Stimulated activated CD8-positive, alpha-beta memory T cell treated with anti-CD3 and anti-CD28 coated beads, Interleukin-15, amount 100 ng/mL, for 48 hours (primary cell): Measurements from ENCODE around the gene SSPN.
"Not testable (repeated sequence)": the region's sequence is repeated elsewhere in the genome, so short reads cannot be mapped to it uniquely, and the experiment has no call there.

Experiments
- DNase-seq, 2 donors: peaks; one replicate each; pipeline ENCODE4 v3.0.0-alpha.2; 2020; ENCODE audit warnings: low read depth in 2 of 2

The SSPN gene

GRCh38 chr12:26229910-26230309, 34.5 kb downstream of the SSPN start:
- DNase-seq: no peak

DNA sequence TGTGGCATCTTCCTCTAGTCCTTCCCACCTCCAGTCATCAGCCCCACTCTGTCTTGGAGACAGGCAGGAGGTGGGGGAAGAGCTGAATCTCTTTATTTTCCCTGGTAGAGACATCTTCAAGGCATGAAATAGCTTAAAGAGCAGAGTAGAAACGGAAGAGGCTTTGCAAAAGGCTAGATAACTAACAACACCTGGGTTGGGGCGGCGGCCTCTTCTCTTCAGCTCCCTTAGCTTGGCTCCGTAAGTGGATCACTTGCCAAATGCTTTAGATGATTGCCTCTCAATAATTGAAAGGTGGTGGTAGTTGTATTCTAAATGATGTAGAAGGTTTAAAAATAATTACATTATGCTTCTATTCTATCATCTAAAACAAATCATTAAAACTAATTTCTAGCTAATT, 36.1 kb downstream of the SSPN start:
- DNase-seq: no peak

DNA sequence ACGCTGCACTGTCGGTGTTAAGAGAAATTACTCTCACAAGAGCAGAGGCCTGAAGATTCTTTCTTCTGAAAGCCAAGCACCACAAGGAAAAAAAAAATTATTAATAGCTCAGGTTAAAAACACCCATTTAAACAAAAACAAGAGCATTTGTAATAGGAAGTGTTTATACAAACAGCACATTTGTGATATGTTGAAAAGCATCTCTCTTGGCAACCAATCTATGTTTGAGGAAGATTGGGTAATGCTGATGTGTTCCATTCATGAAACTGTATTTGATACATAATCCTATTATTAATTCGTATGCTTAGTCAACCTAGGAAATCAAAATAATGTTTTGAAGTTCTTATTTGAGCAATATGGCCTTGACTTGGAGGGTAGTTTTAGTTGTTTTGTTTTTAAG, 36.5 kb downstream of the SSPN start:
- no peak for DNase-seq

GRCh38 chr12:26233631-26234030, 38.3 kb downstream of the SSPN start:
- no peak for DNase-seq

DNA sequence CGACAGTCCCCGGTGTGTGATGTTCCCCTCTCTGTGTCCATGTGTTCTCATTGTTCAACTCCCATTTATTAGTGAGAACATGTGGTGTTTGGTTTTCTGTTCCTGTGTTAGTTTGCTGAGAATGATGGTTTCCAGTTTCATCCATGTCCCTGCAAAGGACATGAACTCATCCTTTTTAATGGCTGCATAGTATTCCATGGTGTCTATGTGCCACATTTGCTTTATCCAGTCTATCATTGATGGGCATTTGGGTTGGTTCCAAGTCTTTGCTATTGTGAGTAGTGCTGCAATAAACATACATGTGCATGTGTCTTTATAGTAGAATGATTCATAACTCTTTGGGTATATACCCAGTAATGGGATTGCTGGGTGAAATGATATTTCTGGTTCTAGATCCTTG, 40.1 kb downstream of the SSPN start:
- DNase-seq: not testable (repeated sequence)

DNA sequence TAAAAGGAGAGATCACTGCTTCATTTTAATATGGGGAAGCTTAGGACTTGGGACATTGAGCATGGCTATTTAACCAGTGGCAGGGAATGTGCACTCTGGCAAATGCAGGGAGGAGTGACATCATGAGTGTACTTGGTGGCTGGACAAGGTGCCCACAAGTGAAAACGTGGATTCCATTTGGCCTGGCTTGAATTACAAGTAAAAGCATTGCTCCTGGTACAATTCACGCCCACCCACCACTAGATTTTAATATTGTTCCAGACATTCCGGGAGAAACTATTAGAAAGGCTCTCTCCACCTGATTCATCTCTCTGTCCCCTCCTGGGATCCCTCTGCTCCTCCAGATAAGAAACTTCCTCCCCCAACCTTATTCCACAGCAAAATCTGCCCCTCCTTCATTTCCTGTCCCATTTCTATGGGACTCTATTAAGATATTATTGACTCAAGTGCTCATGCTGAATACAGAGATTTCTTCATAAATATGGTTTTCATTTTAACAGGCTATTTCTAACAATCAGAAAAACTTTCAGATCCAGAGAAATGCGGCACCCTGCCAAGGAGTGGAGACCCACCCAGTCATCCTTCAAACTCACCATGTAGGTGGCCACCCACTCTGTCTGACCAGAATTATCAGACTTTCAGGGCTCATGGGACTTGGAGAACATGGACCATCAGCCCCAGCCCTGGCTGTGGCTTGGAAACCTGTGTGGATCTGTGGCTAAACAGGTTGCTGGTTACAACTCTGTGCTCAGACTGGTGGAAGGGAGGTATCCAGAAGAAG, 43.2 kb downstream of the SSPN start:
- DNase-seq: no peak

DNA sequence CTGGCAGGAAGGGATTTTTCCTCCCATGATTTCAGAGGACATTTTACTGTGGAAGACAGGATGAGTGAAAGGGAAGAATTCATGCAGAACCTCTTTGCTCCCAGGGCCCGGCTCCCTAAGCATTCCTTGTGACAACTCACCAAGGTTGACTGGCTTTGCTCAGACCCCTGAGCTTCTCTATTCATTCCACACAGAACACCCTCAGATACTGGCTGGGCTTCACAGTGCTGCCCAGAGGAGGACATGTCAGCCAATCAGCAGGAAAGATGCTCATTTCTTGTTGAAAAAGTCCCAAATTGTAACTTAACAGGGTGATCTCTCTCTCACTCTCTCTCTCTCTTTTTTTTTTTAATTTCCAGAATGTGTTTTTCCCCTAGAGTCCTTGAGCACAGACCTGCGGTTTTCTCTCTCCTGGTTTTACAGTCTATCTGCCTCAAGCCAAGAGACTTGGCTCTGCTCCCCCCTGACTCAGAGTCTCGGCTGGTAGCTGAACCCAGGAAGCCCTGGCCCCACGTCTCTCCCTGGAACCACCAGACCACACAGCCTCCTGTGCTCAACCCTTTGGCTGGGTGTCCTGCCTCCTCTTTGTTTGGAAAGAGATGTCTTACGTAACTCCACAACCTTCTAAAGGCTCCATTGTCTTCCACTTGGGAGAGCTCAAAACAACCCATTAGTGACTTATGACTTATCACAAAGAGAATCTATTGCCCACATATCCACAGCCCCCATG, 43.9 kb downstream of the SSPN start:
- DNase-seq: no peak

DNA sequence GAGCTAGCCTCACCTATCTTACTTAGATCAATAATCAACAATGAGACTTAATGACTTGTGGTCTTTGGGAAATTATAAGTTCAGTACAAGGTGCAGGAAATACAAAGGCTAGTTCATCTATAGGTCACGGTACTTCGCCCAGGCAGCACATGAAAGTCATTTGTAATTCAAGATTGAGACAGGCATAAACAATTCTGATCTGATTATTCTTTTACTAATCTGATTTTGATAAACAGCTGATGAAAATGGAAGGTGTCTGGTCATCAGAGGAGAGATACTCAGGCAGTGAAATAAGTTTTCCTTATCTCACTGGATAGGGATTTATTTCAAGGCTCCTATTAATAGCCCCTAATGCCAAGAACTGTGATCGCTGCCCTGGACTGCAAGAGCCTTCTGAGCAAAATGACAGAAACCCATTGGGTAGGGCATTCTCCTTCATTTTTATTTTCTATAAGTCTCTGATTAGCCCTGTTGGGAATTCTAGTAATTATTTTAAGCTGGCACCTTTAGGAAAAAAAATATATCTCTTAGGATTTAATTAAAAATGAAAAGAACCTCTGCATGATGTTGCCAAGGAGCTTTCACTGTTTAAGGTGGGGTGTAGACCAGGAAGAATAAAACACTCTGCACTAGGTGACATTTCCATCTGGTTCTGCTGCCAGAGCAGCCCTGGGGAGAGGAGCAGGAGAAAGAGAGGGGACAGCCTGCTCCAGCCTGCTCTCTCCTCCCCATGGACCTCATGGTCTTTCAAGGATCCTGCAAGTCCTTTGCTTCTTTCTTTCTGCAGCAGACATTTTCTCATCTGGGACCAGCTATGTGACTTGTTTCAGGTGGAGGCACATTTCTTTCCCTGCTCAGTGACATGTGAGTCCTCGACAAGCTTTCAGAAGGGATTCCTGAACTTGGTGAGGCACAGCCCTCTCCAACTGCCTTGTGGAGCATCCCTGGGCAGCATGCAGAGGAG, 44.8 kb downstream of the SSPN start:
- no peak for DNase-seq

GRCh38 chr12:26241080-26241479, 45.7 kb downstream of the SSPN start:
- no peak for DNase-seq

DNA sequence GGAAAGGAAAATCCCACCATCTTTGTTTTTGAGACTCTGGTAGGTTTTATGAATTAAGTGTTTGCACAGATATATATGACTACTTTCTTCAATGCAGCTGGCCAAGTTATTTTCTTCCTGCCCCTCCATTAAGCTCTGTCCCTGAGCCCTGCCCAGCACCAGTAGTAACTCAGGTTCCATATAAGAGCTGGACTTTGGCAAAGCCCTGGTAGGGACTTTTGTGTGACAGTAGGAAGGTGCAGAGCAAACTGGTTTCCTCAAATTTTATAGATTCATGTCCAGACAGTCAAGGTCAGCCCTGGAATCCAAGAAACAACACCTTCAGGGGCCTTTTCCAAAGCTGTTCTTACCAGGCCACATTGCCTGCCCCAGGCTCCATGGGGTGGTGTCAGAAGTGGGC, 47.3 kb downstream of the SSPN start:
- no peak for DNase-seq

DNA sequence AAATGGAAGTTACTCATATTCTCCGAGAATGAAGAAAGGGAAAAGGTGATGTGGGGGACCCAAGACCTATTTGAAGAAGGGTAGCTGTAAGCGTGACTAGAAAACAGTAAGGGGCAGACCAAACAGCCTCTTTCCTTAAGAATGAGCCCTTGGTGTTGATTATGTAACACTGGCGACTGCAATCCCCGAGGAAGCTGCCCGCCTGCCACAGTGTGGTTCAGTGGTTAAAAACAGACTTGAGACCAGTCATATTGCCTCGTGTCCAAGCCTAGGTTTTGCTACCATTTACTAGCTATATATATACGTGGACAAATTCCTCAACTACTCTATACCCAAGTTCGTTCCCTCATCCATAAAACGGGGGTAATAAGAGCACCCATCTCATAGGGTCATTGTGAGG, 49.1 kb downstream of the SSPN start:
- DNase-seq: no peak

DNA sequence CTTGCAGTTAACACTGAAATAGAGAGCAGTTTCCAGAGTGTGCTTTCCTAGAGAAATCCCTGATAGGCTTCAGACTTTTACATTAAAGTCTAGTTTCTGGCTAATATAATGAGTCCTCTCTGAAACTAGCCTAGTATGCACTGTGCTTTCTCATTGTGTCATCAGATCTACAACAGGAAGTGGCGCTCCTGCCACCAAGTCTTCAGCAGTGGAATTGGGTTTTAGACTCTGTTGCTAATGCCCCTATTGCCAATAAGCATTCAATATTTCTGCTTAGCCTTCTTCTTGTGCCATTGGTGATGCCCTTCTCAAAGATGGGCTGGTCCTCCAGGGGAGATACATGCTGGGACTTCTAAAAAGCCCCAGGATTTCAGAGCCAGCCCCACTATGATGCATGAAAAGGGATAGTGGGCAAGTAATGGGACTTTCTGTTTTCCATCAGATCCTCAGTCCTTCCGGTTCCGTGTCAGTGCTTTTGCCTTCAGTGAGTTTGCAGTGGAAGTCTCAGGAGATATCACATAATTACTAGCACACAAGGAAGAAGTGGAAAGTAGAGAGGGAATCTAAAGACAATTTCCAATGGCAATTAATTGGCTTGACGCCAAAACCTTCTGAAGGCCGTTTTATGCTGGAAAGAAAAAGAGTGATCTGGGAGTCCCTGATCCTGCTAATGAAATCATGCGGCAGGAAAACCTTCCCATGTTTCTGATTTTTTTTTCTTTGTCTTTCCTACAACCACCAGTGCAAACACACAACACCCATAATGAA, 50.0 kb downstream of the SSPN start:
- DNase-seq: no peak

DNA sequence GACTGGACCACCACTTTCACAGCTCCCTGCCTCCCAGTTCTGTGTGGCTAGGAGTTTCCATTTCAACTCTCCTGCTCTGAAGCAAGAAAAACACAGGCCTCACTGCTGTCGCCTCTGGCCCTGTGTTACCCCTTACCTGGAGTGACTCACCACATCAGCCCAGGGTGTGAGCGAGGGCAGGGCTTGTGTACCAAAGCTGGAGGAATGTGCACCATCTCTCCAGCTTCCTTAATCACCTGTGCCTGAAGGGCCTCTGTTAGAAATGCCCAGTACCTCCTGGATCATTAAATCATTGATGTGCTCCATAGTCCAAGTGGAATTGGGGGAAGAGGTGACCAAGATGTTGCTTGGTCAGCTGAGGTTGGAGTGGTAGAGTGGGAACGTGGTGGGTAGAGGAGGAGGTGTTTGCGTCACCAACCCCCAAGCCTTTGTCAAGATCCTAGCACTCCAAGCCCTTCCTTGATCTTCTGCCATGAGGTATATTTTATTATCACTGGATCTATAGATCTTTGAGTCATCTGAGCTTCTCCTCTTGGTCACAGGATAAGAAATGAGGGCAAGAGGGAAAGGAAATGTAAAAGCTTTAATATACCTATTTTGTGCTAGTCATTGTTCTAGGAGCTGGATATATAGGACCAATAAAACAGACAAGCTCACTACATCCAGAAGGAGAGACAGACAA, 51.3 kb downstream of the SSPN start:
- DNase-seq: no peak

- DNase-seq: no peak
Observed at GRCh38 chr12:26247873-26248272, 52.5 kb downstream of the SSPN start.

- no peak for DNase-seq
Observed at GRCh38 chr12:26250801-26251200, 55.4 kb downstream of the SSPN start.

- no peak for DNase-seq
Observed at GRCh38 chr12:26251600-26251999, 56.2 kb downstream of the SSPN start.

DNA sequence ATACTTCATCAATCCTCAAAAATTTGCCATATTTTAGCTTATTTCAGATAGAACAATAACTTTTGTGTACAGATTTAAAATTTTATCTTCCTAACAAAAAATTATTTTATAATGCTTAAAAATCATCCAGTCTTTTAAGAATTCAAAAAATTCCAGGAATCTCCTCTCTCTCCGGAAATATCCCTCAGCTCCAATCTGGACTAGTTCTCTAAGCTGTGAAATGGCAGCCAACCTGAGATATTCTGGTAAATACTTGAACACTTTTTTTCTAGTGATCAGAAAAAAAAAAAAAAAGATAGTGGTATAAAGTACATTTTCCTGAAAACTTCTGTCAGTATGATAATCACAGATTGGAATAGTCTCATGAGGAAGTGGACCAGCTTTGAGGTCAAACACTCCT, 57.6 kb downstream of the SSPN start:
- no peak for DNase-seq

- no peak for DNase-seq
Observed at GRCh38 chr12:26255893-26256645, 60.7 kb downstream of the SSPN start.

DNA sequence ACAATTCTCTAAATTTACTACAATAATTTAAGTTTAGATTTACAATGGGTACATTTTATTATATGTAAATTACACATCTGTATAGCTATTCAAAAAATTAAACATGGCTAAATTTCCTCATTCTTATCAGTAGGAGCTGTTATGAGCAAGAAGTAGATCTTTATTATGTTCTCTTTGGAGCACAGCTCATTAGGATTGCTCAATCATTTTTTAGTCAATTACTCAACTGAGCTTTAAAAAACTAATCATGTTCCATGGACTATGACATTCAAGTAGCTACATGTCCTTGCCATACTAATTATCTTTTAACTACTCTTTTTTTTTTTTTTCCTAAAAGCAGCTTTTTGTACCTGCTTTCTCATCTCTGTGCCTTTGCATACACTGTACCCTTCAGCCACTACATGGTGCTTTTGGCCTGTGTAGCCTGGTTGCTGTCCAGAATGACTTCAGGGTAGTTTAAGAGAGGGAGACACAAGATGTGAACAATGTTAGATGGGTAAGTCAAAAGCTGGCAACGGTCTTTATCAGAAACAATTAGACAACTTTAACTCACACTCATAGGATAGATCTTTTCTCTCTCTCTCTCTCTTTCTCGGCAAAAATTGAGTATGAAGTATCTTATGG, 69.0 kb downstream of the SSPN start:
- DNase-seq: no peak

DNA sequence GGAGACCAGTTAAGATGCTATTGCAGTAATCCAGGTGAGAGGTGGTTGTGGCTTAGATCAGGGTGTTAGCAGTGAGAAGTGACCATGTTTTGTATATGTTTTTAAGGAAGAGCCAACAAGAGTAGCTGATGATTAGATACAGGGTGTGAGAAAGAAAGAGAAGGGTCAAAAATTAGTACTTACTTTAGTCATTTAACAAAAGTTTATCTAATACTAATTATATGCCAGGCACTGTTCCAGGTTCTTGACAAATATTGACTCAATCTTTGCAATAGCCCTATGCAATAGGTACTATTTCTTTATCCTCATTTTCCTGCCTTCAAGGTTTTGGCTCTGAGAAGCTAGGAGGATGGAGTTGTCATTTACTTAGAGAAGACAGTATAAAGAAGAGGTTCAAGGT, 70.2 kb downstream of the SSPN start:
- no peak for DNase-seq
